T-helper 2 cell treated with Interferon-gamma antibody and Interleukin-4, amounts not matched to agents 100 ng/mL and 5 ng/mL, for 36 hours (primary cell): ENCODE measurements around the gene RRAD. TPM values are rescaled to one million over a fixed set of nuclear protein-coding genes. Genes with fewer than 3 reads are reported as not detected.
"Not testable (repeated sequence)": the region's sequence is repeated elsewhere in the genome, so short reads cannot be mapped to it uniquely, and the experiment has no call there.

ENCODE experiments used
- intact Hi-C: fragments of 100-400 bp; cut with micrococcal nuclease; formaldehyde crosslinking; loops from one replicate; pipeline ENCODE4 v1.15.1; 2023
- total RNA-seq: library from RNA; stranded (reverse); gene quantifications from 2 replicates; pipeline ENCODE4 v1.2.3, GENCODE V29; 2022

RRAD gene
- total RNA-seq, 1 donor from 2014 or later: 1.2 TPM

- intact Hi-C loops: no loop called here
These were observed 21.5 kb downstream of the RRAD start for GRCh38 chr16:66903544-66904427.

- intact Hi-C loops: no loop called here
These were observed 22.4 kb downstream of the RRAD start for GRCh38 chr16:66902648-66903543.

- intact Hi-C loops: no loop called here
These were observed 23.7 kb downstream of the RRAD start for GRCh38 chr16:66901626-66902025.

- intact Hi-C loops: no loop called here
These were observed 24.5 kb downstream of the RRAD start for GRCh38 chr16:66900721-66901441.

- intact Hi-C loops: no loop called here
These were observed 25.2 kb downstream of the RRAD start for GRCh38 chr16:66899945-66900710.

DNA sequence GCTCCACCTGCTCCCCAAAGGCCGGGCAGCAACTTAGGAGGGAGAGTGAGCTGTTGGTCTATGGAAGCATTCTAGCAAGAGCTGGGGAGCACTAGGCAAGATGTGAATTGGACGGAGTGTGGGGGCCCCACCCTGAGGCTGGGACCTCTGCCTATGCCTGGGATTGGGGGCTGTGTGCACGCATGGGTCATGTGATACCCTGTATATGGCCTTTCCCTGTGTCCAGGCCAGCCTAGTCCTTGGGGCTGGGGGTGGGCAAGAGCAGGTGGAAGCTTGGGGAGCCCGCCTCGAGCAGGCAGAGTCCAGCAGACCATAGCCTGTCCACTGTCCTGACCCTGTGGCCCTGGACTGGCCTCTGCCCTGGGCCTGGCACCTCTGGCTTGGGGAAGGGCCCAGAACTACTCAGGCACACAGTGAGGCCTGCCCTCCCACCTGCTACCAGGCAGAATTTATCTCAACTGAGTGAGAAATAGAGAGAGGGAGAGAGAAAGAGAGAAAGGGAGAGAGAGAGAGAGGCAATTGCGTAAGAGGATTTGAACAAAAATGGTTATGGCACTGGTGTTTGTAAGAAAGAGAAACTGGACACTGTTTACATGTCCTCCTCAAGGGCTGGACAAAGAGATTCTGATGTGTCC is 25.9 kb downstream of the RRAD start:
- intact Hi-C loops: no loop called here

DNA sequence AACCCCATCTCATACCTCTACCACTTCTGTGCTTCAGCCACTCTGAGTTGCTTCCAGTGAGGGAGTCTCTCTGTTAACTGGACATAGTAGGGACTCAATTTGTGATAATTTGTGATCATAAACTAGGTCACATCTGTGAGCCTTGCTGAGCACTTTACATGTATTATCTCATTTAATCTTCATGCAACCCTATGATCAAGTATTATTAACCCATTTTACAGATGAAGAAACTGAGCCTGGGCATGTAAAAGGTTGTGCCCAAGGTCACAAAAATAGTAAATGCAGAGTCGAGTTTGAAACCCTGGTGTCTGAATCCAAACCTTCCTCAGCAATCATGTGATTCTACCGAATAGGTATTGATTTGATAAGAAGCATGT is 26.4 kb downstream of the RRAD start:
- intact Hi-C loops: no loop called here

DNA sequence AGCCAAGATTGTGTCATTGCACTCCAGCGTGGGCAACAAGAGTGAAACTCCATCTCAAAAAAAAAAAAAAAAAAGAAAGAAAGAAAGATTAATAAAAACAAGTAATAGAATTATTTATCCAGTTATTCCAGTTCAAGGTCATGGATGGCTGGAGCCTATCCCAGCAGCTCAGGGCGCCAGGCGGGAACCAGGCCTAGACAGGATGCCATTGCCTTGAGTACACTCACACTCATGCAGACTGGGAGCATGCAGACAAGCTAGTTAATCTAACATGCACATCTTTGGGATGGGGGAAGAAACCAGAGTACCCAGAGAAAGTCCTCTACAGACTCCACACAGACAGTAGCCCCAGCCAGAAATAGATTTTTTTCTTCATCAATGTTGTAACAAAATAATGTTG is 27.1 kb downstream of the RRAD start:
- intact Hi-C loops: no loop called here

- intact Hi-C loops: not testable (repeated sequence)
These were observed 28.7 kb downstream of the RRAD start for GRCh38 chr16:66896682-66897081.

GRCh38 chr16:66895999-66896398 is 29.3 kb downstream of the RRAD start:
- intact Hi-C loops: loop anchor here (1.0 to 2.0 kb wide), 2 partner anchors 39 to 50 kb away; partner anchors contain the start of genes CES2 and CIAO2B

- intact Hi-C loops: loop anchor here (1.0 to 2.0 kb wide), 2 partner anchors 39 to 51 kb away; partner anchors contain the start of genes CES2 and CIAO2B
These were observed 29.7 kb downstream of the RRAD start for GRCh38 chr16:66895689-66895979.

GRCh38 chr16:66894948-66895688 is 30.2 kb downstream of the RRAD start:
- intact Hi-C loops: loop anchor here (1.0 to 2.0 kb wide), 2 partner anchors 40 to 51 kb away; partner anchors contain the start of genes CES2 and CIAO2B

DNA sequence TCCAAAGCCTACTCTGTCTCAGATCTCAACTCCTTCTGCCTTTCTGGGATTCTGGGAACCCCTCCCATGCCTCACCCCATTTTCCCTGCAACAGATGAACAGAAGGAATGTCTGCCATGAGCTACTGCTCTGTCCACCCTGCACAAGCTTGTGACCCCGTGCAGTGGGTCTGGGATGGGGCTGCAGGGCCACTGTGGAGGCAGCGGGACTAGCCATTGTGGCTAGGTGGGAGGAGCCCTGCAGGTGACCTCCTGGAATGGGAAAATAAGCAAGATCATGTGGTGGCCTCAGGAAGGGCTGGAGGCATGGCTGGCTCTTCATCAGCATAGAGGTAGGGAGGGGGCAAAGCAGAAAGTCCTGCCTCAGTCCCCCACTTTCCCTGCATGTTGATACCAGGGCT is 31.3 kb downstream of the RRAD start:
- intact Hi-C loops: loop anchor here (2.0 kb wide), 1 partner anchor 41 kb away; the partner anchor contains the start of genes CES2 and CIAO2B

- intact Hi-C loops: no loop called here
These were observed 33.5 kb downstream of the RRAD start for GRCh38 chr16:66891797-66892196.

GRCh38 chr16:66891360-66891759 is 34.0 kb downstream of the RRAD start:
- intact Hi-C loops: no loop called here

DNA sequence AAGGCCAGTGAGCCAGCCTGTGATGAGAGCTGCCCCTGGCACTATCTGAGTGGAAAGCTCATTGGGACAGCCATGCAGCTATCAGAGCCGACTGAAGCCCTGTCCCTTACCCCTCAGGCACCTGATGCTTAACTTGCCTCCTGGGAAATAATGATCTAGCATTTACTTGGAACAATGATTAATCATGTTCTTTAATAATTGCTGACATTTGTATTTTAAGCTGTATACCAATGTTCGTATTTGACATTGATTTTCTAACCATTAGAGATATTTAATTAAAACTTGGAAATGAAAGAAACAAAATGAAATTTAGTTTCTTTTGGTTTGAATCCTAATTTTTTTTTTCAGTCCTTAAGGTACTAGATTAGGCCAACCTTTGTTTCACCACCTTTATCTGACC is 34.5 kb downstream of the RRAD start:
- intact Hi-C loops: no loop called here

- intact Hi-C loops: no loop called here
These were observed 35.7 kb downstream of the RRAD start for GRCh38 chr16:66889622-66890021.

DNA sequence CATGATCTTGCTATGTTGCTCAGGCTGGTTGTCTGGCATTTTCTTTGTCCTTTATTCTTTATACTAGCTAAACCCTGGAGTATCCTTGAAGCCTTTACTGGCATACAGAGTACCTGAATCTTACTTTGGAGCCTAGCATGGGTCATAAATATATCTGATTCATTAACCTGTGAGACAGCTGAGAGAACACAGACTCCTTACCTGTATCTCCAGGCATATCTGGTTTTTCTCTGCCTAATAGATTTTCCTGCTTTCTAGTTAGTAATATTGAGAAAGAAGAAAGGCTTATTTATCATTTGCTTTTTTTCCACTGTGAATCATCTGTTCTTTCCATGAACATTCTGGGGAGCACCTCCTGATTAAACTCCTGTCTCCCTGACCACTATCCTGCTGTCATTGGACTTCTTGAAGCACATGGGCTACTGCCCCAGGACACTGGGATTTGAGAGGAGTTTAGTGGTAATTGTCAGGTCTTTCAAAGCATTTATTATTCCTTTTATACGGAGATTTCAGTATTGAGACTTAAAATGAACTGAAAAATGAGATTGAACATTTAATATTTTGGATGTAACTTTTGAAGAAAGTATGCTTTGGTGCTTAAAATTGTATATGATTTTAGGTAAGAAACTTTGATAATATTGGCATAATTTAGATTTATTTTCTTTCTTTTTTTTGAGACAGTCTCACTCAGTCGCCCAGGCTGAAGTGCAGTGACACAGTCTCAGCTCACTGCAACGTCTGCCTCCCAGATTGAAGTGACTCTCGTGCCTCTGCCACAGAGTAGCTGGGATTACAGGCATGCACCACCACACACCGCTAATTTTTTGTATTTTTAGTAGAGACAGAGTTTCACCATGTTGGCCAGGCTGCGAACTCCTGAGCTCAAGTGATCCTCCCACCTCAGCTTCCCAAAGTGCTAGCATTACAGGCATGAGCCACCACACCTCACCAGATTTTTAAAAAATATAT is 36.4 kb downstream of the RRAD start:
- intact Hi-C loops: no loop called here
